Prostate gland (tissue), 2 donors: ENCODE measurements around the gene LGALS1.

ENCODE experiments used
- POLR2A ChIP-seq: fragments of 450-650 bp; IDR thresholded peaks from one replicate; pipeline ENCODE4 v1.6.1; 2016; ENCODE audit warnings: antibody characterized with exemption, mild to moderate bottlenecking
- POLR2AphosphoS5 ChIP-seq: sonication (generic); formaldehyde crosslinking; IDR thresholded peaks from one replicate; pipeline ENCODE4 v1.6.1; 2017; ENCODE audit warnings: antibody characterized with exemption
- TF ChIP-seq, protein P1 (sequence below), 4 experiments: fragments of 200-600 bp in 2 of 4; fragments of 450-650 bp in 2 of 4; sonication (generic) in 2 of 4; IDR thresholded peaks; 1 replicate in 3 of 4; 2 replicates in 1 of 4; pipeline ENCODE4 v1.5.1; 2016 to 2019; ENCODE audit warnings: antibody characterized with exemption in 4 of 4, mild to moderate bottlenecking in 2 of 4, moderate library complexity in 2 of 4

DNA sequence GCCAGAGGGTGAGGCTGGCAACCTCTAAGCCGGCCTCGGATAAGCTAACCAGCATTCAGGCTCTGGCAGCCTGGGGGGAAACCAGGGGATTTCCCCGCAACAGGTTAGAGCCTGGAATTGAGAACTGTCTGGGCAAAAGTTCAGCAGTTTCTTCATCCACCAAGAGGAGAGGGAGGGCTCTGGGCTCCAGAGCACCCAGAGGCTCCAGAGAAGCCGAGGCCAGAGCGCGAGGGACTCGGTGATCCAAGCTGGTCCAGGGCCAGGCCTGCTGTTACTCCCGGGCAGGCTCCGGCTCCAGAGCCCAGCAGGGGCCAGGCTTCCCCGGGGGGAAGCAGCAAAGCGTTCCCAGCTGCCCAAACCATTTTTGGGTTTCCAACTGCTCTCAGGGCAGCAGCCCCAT is 49.3 kb upstream of the LGALS1 start:
- TF ChIP-seq, protein P1, sequence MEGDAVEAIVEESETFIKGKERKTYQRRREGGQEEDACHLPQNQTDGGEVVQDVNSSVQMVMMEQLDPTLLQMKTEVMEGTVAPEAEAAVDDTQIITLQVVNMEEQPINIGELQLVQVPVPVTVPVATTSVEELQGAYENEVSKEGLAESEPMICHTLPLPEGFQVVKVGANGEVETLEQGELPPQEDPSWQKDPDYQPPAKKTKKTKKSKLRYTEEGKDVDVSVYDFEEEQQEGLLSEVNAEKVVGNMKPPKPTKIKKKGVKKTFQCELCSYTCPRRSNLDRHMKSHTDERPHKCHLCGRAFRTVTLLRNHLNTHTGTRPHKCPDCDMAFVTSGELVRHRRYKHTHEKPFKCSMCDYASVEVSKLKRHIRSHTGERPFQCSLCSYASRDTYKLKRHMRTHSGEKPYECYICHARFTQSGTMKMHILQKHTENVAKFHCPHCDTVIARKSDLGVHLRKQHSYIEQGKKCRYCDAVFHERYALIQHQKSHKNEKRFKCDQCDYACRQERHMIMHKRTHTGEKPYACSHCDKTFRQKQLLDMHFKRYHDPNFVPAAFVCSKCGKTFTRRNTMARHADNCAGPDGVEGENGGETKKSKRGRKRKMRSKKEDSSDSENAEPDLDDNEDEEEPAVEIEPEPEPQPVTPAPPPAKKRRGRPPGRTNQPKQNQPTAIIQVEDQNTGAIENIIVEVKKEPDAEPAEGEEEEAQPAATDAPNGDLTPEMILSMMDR (IDR thresholded peaks at IDR 0.05), result no peak
- TF ChIP-seq POLR2A (no peak), POLR2AphosphoS5 (peak; percentile 78)
